ENCODE results near the gene DBN1. TPM values are rescaled to one million over a fixed set of nuclear protein-coding genes. Genes with fewer than 3 reads are reported as not detected.

Gene DBN1
- 0.54 TPM for polyA plus RNA-seq

DNA sequence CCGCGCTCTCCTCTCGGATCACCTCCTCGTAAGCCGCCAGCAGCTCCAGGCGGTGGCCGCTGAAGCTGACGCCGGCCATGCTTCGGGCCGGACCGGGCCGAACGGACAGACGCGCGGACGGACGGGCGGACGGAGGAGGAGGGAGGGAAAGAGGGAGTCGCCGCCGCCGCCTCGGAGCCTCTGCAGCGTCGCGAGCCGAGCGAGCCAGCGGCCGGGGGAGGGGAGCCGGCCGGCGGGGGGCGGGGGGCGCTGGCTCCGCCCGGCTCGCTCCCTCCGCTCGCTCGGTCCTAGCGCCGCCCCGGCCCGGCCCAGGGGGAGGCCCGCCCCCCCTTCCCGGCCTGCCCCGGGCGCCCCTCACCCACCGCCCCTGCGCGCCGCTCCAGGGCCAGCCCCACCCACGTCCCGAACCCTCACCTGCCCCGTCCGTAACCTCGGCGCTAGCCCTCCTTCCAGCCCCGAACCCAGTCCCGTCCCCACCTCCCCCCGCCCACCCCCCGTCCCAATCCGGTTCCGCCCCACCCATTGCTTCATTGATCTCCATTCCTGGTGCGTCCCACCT, at the start of gene DBN1:
DBN1 (minus strand) TSS at position 192 of the 559 bp plus-strand sequence; CDS start at position 79, 113 bp downstream.
- Mint-ChIP-seq H3K27me3 (peaks cover 5% of the 10 kb centered on the region), H3K4me1 (peaks cover 0 to 4% (median 2%) of the 10 kb centered on the region in 3 donors), H3K4me3 (peak within 1 kb of the TSS; percentile 36 to 92 (median 73)), H3K27ac (no peak within 1 kb of the TSS), H3K36me3 (no peaks in the 10 kb centered on the region), H3K9me3 (peaks cover 0 to 2% (median 0%) of the 10 kb centered on the region in 3 donors)

DNA sequence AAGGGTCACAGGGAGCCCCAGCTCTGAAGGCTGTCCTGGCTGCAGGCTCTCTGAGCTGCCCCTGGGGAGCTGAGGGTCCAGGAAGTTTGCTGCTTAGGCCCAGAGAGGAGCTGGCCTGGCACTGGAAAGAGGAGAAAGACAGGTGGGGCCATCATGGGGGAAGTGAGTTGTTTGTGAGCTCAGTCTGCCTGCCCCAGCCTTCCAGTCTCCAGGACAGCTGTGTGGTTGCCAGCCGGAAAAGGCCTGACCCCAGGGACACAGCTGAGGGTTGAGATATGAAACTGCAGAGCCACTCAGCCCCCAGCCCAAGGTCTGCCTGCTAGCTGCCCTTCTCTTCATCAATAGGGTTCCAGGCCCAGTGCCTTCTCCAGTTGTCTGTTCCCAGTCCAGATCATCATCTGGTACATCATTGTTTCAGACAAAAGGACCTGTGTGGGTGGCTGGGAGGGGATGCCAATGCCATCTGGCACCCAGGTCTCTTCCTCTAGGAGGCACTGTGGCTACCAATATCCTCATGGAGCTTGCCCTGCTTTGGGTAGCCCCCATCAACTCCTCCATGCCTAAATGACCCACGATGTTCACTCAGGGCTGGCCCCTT, 47.6 kb upstream of the DBN1 start:
- Mint-ChIP-seq H3K4me3 (peak overlapping the region in 2 of 4 donors; percentile 12 to 56), H3K4me1 (peaks cover 4 to 21% (median 20%) of the 10 kb centered on the region in 3 donors), H3K36me3 (peaks cover 2% of the 10 kb centered on the region), H3K27me3 (no peaks in the 10 kb centered on the region), H3K27ac (peak overlapping the region in 1 of 3 donors; percentile 13), H3K9me3 (no peaks in the 10 kb centered on the region)

DNA sequence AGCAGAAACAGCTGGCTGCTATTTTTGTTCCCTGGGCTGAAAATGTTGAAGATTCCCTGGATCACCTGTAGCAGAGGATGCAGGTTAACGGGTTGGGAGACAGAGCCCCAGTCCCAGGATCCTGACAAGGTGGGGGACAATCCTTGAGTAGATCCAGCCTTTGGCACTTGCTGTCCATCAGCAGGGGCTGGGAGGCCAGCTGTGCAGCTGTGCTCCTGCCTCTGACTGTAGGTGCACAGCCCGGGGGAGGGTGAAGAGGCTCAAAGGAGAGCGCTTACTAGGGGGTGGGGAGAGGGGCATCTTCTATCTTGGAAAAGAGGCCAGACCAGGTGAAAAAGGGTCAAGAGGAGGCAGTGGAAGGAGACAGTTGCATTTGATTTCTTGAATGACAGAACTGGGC, 46.8 kb upstream of the DBN1 start:
- H3K36me3 Mint-ChIP-seq: peaks cover 2% of the 10 kb centered on the region
- H3K27ac Mint-ChIP-seq: peak overlapping the region in 2 of 3 donors; percentile 13 to 77
- H3K27me3 Mint-ChIP-seq: no peaks in the 10 kb centered on the region
- peak overlapping the region in 1 of 4 donors; percentile 56 for H3K4me3 Mint-ChIP-seq
- H3K4me1 Mint-ChIP-seq: peaks cover 4 to 28% (median 27%) of the 10 kb centered on the region in 3 donors
- no peaks in the 10 kb centered on the region for H3K9me3 Mint-ChIP-seq

DNA sequence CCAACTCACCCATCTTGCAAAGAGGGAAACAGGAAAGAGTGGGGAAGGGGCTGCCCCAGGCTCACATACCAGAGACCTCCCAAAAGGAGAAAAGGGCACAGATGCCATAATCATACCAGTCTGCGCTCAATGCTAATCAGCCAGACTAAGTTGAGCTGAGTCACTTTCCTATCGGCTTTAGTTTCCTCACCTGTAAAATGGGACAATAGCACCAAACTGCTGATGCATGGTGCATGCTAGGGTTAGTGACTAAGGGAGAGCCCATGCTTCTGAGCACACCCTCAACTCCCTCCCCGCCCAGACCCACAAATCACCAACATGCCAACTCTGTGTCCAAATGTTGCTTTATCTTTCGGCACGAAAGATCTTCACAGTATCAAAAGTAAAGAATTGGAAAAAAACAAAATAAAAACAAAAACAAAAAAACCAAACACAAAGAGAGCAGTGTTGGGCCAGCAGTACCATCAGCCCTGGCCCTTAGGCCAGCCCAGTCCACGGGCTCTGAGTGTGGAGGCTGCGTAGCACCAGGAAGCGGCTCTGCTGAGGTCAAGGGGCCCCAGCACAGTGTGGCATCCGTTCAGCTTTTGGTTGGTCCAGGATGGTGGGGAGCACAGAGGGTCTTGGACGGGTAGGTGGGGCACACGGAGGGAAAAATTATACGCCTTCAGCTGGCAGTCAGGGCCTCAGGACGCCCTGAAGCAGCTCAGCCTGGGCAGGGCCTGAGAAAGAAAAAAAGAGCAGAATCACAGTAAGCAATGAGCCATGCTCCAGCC, 46.2 kb upstream of the DBN1 start:
- Mint-ChIP-seq H3K27ac (peak overlapping the region in 2 of 3 donors; percentile 39 to 62), H3K36me3 (peaks cover 2% of the 10 kb centered on the region), H3K9me3 (no peaks in the 10 kb centered on the region), H3K4me3 (peak overlapping the region in 1 of 4 donors; percentile 56), H3K27me3 (no peaks in the 10 kb centered on the region), H3K4me1 (peaks cover 4 to 30% (median 29%) of the 10 kb centered on the region in 3 donors)

DNA sequence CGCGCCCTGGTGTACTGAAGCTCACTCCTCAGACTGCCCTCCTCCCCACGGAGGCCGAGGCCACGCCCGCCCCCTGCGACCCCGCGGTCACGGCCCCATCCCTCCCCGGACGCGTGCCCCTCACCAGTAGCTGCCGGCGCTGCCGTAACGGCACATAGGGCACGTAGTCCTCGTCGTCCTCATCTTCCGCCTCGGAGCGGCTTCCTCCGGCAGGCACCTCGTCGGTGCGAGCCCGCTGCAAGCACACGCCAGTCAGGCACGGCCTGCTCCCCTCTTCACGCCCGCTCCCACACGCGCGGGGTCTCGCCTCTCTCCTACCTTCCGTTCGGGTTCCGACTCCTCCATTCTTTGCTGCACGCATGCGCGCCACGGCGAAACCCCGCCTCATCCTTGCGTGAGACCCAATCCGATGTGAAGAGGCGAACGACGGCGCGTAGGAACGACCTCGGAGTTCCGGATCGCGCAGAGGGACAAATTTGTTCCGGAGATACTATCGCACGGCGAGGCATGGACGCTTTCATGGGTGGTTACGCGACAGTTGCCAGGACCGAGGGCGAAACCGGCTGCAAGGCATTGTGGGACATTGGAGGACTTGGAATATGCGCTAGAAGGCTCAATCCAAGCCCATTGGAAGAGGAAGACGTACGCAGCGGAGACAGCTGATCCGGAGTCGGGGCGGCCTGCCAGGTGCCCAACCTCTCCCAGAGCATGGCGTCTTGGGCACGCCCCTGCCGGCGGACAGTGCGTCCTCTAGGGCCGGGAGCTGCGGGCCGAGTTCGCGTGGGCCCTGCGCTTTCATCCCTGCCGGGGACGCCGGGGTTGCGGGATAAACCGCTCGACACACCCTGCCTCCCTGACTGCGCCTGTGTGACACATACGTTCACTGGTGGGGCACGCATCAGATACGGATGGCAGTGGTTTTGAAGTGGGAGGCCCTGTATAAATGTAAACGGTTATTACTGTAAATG, 43.5 kb upstream of the DBN1 start, which contains the start of gene DDX41:
DDX41 (minus strand) TSS at position 361 of the 968 bp plus-strand sequence; CDS start at position 345, 16 bp downstream.
- Mint-ChIP-seq H3K4me1 (peaks cover 4 to 30% (median 29%) of the 10 kb centered on the region in 3 donors), H3K4me3 (peak within 1 kb of the TSS; percentile 81 to 100 (median 98)), H3K27me3 (no peaks in the 10 kb centered on the region), H3K9me3 (no peaks in the 10 kb centered on the region), H3K36me3 (peaks cover 2% of the 10 kb centered on the region), H3K27ac (peak within 1 kb of the TSS; percentile 54 to 95 (median 63))

DNA sequence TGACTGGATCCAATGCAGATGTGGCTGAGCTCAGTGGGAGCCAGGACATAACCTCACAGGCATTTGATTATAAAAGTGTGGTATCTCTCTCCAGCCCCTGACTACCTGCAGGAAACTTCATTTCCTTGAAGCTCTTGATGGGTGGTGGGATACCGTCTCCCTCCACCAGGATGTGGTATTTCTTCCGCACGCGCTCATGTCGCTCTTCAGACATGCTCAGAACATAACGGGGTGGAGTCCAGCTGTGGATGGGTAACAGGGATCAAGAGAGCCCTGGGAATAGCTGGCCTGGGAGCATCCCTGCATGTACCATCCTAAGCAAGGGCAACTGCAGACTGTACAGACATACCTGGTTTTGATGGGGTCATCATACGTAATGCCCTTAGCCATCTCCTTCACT, 42.1 kb upstream of the DBN1 start:
- Mint-ChIP-seq H3K36me3 (peaks cover 2% of the 10 kb centered on the region), H3K4me3 (peak overlapping the region; percentile 81 to 100 (median 98)), H3K4me1 (peaks cover 9 to 36% (median 34%) of the 10 kb centered on the region in 3 donors), H3K27ac (peak overlapping the region in 1 of 3 donors; percentile 54), H3K9me3 (no peaks in the 10 kb centered on the region), H3K27me3 (no peaks in the 10 kb centered on the region)

DNA sequence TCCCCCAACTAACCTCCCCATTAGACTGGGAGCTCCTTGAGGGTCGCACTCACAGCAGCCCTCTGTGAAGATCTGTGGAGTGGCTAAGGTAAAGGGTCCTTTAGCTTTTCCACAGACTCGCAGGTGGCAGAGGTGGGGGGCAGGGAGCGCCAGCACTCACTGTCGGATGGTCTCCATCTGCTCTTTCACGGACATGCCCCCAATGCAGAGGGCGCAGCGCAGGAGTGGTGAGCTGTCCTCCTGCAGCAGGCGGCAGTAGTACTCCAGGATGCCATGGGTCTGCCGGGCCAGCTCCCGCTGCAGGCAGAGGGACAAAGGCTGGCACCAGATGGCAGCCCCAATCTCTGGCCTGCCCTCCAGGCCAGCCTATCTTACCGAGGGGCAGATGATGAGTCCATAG, 41.1 kb upstream of the DBN1 start:
- Mint-ChIP-seq H3K4me3 (peak overlapping the region in 1 of 4 donors; percentile 21), H3K9me3 (no peaks in the 10 kb centered on the region), H3K36me3 (peaks cover 2% of the 10 kb centered on the region), H3K27me3 (no peaks in the 10 kb centered on the region), H3K4me1 (peaks cover 16 to 38% (median 32%) of the 10 kb centered on the region in 3 donors), H3K27ac (peak overlapping the region in 1 of 3 donors; percentile 15)

DNA sequence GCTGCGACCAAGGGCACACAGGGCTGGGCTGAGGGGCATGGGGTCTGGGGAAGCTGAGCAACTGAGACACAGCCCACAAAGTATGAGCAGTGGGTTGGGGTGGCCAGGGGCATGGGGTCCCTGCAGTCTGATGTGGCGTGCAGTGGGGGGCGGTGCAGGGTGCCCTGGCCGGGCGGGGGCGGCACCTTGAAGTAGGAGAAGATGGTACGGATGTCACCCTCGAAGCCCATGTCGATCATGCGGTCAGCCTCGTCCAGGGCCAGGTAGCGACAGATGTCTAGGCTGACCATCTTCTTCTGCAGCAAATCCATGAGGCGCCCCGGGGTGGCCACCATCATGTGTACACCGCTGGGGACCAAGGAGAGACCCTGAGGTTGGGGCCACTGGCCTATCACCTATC, 40.1 kb upstream of the DBN1 start:
- H3K9me3 Mint-ChIP-seq: no peaks in the 10 kb centered on the region
- peak overlapping the region in 1 of 3 donors; percentile 15 for H3K27ac Mint-ChIP-seq
- H3K4me1 Mint-ChIP-seq: peaks cover 21 to 39% (median 31%) of the 10 kb centered on the region in 3 donors
- H3K36me3 Mint-ChIP-seq: peaks cover 2% of the 10 kb centered on the region
- H3K27me3 Mint-ChIP-seq: no peaks in the 10 kb centered on the region
- H3K4me3 Mint-ChIP-seq: peak overlapping the region in 2 of 4 donors; percentile 16 to 39

DNA sequence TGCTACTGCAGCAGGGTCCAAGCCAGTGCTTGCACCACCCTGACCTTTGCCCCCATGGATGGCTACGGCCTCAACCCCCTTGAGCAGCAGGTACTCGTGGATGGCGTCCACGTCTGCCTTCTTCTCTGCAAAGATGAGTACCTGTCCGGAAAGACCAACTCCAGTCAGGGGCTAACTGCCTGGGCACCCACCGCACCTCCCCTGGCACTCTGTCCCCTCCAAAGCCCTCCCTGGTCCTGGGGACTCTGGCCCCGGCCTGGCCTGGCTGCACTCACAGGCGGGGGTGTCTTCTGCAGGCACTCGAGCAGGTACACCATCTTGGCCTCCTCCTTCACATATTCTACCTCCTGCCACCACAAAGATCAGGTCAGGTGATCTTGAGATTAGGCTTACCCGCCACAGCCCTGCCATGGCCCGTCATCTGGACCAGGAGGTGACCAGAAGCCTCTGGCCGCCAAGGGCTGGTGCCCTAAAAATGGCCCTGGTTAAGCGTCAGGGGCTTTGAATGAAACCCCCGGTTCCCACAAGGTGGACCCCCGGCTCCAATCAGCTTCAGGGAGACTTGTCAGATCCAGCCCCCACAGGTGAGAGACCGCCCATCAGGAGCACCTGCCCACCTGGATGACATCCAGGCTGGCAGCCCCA, 39.4 kb upstream of the DBN1 start:
- H3K36me3 Mint-ChIP-seq: peaks cover 3% of the 10 kb centered on the region
- no peaks in the 10 kb centered on the region for H3K27me3 Mint-ChIP-seq
- no peaks in the 10 kb centered on the region for H3K9me3 Mint-ChIP-seq
- H3K27ac Mint-ChIP-seq: peak overlapping the region in 1 of 3 donors; percentile 50
- H3K4me3 Mint-ChIP-seq: peak overlapping the region in 1 of 4 donors; percentile 37
- peaks cover 23 to 40% (median 32%) of the 10 kb centered on the region in 3 donors for H3K4me1 Mint-ChIP-seq

DNA sequence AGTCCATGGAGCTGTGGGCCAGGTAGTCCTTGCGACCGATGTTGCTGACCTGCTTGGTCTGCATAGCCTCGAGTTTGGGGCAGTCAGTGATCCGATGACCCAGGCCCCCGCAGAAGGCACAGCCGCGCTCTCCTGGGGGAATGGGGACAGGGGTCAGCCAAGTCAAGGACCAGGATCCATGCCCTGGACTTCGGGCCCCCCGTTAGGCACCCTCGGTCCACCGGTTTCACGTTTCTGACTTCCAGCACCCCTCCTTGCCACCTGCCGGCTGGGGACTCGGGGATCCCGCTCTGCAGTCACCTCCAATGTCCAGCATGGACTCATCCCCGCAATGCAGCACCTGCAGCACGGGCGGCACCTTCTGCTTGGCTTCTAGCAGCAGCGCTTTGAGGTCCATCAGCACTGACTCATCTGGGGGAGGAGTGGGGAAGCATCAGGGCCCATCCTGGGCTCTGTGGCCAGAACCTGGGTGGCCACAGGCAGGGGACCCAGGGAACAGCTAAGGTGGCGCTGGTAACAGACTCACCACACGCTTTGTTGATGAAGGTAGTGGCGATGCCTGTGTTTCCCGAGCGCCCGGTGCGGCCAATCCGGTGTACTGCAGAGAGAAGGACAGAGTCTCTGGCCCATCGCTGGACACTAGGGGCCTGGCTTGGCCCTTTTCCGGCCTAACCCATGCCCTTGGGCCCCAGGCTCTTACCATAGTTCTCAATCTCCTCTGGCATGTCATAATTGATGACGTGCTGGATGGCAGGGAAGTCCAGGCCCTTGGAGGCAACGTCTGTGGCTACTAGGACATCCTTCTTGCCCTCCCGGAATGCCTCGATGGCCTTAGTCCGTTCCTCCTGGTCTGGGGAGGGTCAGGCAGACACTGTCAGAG, 38.6 kb upstream of the DBN1 start:
- Mint-ChIP-seq H3K9me3 (no peaks in the 10 kb centered on the region), H3K27me3 (no peaks in the 10 kb centered on the region), H3K4me1 (peaks cover 31 to 46% (median 38%) of the 10 kb centered on the region in 3 donors), H3K36me3 (peaks cover 6% of the 10 kb centered on the region), H3K4me3 (peak overlapping the region in 2 of 4 donors; percentile 37 to 92), H3K27ac (peak overlapping the region; percentile 92 to 99 (median 98))

DNA sequence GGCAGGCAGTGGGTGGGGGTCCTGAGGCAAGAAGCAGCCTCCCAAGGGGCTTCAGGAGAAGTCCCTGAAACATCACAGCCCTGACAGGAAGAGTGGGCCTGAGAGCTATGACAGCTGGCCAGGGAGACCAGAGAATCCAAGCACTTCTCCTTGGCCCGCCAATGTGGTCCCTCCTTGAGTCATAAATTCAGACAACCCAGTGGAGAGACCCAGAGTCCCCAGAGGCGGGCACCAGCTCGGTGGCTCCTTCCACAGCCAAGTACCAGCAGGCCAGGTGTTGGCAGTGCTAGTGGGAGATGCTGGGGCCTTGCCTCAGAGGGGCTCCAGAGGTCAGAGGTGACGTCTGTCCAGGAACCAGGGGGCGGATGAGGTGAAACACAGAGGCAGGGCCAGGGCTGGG, 37.7 kb upstream of the DBN1 start:
- no peaks in the 10 kb centered on the region for H3K27me3 Mint-ChIP-seq
- peak overlapping the region in 3 of 4 donors; percentile 92 to 100 (median 94) for H3K4me3 Mint-ChIP-seq
- H3K27ac Mint-ChIP-seq: peak overlapping the region; percentile 92 to 99 (median 98)
- no peaks in the 10 kb centered on the region for H3K9me3 Mint-ChIP-seq
- peaks cover 30 to 42% (median 35%) of the 10 kb centered on the region in 3 donors for H3K4me1 Mint-ChIP-seq
- H3K36me3 Mint-ChIP-seq: peaks cover 4% of the 10 kb centered on the region

DNA sequence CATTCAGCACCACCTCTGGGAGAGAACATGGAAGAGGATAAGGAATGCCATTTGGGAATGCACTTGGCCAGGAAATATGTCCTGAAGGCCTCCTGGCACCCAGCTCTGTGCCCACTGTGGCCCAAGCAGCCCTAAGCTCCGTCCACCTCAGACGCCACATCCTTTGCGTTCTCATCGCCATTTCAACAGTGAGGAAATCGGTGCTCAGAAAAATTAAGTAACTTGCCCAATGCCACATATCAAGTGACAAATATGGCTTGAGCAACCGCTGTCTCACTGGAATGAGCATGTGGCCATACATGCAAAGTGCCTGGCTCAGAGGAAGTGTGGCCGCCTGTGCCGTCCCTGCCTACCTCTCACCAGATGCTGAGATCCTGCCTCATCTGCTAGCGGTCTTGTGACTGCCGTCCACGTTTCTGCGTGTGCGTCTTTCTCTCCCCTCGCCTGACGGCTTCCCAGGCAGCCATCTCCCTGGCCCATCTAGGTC, 37.2 kb upstream of the DBN1 start:
- peak overlapping the region; percentile 92 to 99 (median 98) for H3K27ac Mint-ChIP-seq
- H3K4me1 Mint-ChIP-seq: peaks cover 30 to 38% (median 30%) of the 10 kb centered on the region in 3 donors

More for the DNA sequence above, 37.2 kb upstream of the DBN1 start:
- no peaks in the 10 kb centered on the region for H3K27me3 Mint-ChIP-seq
- no peaks in the 10 kb centered on the region for H3K9me3 Mint-ChIP-seq
- peak overlapping the region; percentile 92 to 100 (median 96) for H3K4me3 Mint-ChIP-seq
- H3K36me3 Mint-ChIP-seq: peaks cover 4% of the 10 kb centered on the region

Data from IgD-negative memory B cell (primary cell).